ENCODE measurements around the gene HHIP.
"Not testable (repeated sequence)": the region's sequence is repeated elsewhere in the genome, so short reads cannot be mapped to it uniquely, and the experiment has no call there.

Gene HHIP

DNA sequence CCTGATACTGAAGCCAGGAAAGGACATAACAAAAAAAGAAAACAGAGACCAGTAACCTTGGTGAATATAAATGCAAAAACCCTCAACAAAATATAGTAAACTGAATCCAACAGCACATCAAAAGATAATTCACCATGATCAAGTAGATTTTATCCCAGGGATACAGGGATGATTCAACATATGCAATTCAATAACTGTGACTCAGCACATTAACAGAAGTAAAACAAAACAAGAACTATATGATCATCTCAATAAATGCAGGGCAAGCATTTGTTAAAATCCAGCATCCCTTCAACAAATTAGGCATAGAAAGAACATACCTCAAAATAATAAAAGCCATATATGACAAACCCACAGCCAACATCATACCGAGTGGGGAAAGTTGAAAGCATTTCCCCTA lies 112.0 kb downstream of the HHIP start:
- no peak for DNase-seq

DNA sequence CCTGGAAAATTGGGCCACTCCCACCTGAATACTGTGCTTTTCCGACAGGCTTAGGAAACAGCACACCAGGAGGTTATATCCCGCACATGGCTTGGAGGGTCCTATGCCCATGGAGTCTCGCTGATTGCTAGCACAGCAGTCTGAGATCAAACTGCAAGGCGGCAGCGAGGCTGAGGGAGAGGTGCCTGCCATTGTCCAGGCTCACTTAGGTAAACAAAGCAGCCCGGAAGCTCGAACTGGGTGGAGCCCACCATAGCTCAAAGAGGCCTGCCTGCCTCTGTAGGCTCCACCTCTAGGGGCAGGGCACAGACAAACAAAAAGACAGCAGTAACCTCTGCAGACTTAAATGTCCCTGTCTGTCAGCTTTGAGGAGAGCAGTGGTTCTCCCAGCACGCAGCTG lies 122.9 kb downstream of the HHIP start:
- DNase-seq = not testable (repeated sequence)

- no peak for DNase-seq
Observed at GRCh38 chr4:144778364-144778763, 132.4 kb downstream of the HHIP start.

GRCh38 chr4:144782345-144782744 lies 136.4 kb downstream of the HHIP start:
- DNase-seq = no peak

DNA sequence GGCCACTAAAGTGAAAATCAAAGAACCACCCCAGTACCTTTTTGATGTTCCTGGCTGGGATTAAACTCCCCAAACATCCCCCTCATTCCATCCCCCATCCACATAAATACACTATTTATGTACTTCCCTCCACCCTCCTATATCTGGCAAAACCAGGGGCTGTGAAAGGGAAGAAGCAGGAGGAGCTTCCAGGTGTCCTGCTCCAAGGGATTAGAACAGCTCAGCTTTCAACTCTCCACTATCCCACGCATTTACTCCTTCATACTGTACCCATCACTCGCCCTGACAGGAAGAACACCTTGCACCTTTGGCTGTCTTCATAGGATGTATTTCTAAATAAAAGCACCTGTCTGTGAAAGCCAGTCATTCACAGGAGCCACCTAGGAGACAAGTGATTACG lies 140.0 kb downstream of the HHIP start:
- no peak for DNase-seq

DNA sequence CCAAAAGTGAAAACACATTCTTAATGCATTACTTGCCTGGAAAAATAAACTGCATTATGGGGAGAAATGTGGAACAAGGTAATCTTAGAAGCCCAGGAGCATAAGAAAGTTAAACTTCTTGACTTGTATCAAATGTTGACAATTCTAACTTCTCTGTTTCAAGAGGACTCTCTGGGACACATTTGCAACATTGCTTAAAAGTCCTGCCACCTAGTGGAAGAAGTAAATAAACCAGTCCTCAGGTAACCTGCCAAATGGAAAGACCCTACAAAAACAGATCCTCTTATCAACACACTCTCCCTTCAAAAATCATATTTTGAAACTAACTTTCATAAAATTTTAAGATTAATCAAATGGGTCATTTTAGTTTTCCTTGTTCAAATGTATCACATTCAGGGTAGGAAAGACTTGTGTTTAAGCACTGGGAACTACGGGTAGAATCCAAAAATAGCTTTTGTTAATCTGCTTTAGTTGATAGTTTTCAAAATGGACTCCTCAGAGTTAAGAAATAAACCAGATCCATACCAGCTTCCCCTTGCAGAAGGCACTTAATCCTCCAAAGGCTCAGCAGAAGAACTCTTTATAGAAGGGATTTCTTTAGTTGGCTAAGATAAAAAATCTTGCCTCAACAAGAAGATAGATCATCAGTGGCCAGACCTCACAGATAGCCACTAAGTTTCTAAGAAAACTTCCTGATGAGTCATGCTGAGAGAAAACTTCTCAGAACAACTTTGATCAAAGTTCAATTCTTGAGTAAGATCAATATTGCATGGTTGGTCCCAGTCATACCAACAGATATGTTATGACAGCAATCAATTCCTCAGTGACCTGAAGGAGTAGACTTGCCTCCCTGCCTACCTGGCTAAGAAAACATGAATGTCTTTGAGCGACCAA lies 141.7 kb downstream of the HHIP start:
- DNase-seq = no peak

DNA sequence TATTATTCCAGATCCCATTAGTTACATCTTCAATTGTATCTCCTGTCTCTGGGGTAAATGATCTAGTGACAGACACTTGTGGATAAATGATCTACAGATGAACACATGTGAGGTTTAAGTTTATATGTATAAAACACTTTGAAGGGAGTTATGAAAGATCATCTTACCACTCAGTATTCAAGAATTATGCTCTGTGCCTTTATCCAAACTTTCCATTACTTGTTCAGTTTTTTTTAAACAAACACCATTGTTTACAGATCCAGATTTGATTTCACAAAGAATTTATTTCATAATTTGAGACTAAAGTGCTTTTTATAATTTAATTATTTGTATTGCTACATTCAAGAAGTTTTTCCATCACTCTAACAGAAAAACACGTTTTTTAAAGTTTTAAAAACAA lies 142.5 kb downstream of the HHIP start:
- DNase-seq = no peak

GRCh38 chr4:144791933-144792332 lies 146.0 kb downstream of the HHIP start:
- DNase-seq = not testable (repeated sequence)
